ENCODE measurements around the gene FCRL5. TPM values are rescaled to one million over a fixed set of nuclear protein-coding genes. Genes with fewer than 3 reads are reported as not detected.

FCRL5 gene
- total and polyA plus RNA-seq, 10 of the 15 experiments (the other 5 are each of a cell fraction or from before 2014, with no cell fraction given) = 1.1 to 136 (median 7.0) TPM

- SMC1A ChIA-PET (ENCODE audit: uncharacterized antibody, unreplicated experiment) = interaction anchor here (0.6 to 5.1 kb wide), 10 partner anchors 8 to 322 kb away, joined by 3 to 69 read pairs (median 14); no protein-coding TSS in a partner anchor
- Histone ChIP-seq H3K9ac (ENCODE audit: control insufficient read depth, insufficient read depth, low read length) (no peak overlapping the region), H4K20me1 (ENCODE audit: control insufficient read depth, insufficient read depth) (no peaks in the 10 kb centered on the region), H3K4me2 (ENCODE audit: control insufficient read depth, insufficient read depth) (no peak overlapping the region), H3K4me3 (no peak overlapping the region), H3K36me3 (ENCODE audit: control insufficient read depth in 2 of 2, insufficient read depth in 2 of 2, low read length in 1 of 2) (no peaks in the 10 kb centered on the region), H3K9me3 (replicated peaks; ENCODE audit: control insufficient read depth, insufficient read depth, low read length) (no peaks in the 10 kb centered on the region), H3K27me3 (replicated peaks in 1 of 2; ENCODE audit: control insufficient read depth in 2 of 2, insufficient read depth in 2 of 2, low read length in 1 of 2) (0 out of 4 replicates have a peak, but pooled peaks cover 0 to 2% of the 10 kb centered on the region in 2 experiments), H3K79me2 (ENCODE audit: control insufficient read depth, insufficient read depth, low read length) (no peaks in the 10 kb centered on the region), H3K27ac (ENCODE audit: control insufficient read depth, insufficient read depth) (no peak overlapping the region), H3K4me1 (ENCODE audit: control insufficient read depth, insufficient read depth, low read length) (peaks cover 4% of the 10 kb centered on the region; the same call in 1 of the 2 replicates), H2AFZ (ENCODE audit: control insufficient read depth, low read depth, low read length) (no peak overlapping the region)
- intact Hi-C loops (cut with micrococcal nuclease; ENCODE audit: unreplicated experiment) = no loop called here
- no peak for FAIRE-seq
- TF ChIP-seq EGR1 (IDR thresholded peaks at IDR 0.05; ENCODE audit: borderline replicate concordance in 1 of 2, low read depth in 2 of 2, low read length in 2 of 2) = no peak
- TF ChIP-seq ESRRA (IDR thresholded peaks at IDR 0.05; ENCODE audit: low read length) = no peak
- no peak for TF ChIP-seq PML (IDR thresholded peaks at IDR 0.05; ENCODE audit: low read length)
- no peak for TF ChIP-seq SREBF1 (IDR thresholded peaks at IDR 0.05; ENCODE audit: low read length)
- no peak for TF ChIP-seq CBX5 (IDR thresholded peaks at IDR 0.05; ENCODE audit: low read depth)
- no peak for TF ChIP-seq ATF7 (IDR thresholded peaks at IDR 0.05; ENCODE audit: low read depth)
- no peak for TF ChIP-seq MEF2A (IDR thresholded peaks at IDR 0.05; ENCODE audit: insufficient read depth, low read depth, low read length)
- no peak for TF ChIP-seq CBFB (IDR thresholded peaks at IDR 0.05; ENCODE audit: low read depth)
- TF ChIP-seq ZNF384 (IDR thresholded peaks at IDR 0.05; ENCODE audit: borderline replicate concordance, low read depth, low read length) = no peak
- TF ChIP-seq RUNX3 (IDR thresholded peaks at IDR 0.05; ENCODE audit: low read length) = no peak
- TF ChIP-seq FOS (IDR thresholded peaks at IDR 0.05; ENCODE audit: borderline replicate concordance, extremely low read depth, insufficient read length) = no peak
- TF ChIP-seq YY1 (IDR thresholded peaks at IDR 0.05; ENCODE audit: low read depth, low read length) = no peak
- no peak for DNase-seq (ENCODE audit: low read depth, low spot score)
- peak; percentile 6; the same call in 1 of the 3 replicates for ATAC-seq
- no TSS peak for BruUV-seq (replicated peaks)
- POLR2A ChIA-PET = interaction anchor here (1.8 to 1.9 kb wide), 2 partner anchors 12 to 114 kb away, joined by 5 to 6 read pairs; no protein-coding TSS in a partner anchor
- in situ Hi-C loops (cut with MboI) = loop anchor here (5.0 to 10.0 kb wide), 3 partner anchors 127 to 399 kb away; partner anchors contain the start of gene ETV3L
- CTCF ChIA-PET = interaction anchor here (0.7 to 7.6 kb wide), 15 partner anchors 11 to 323 kb away, joined by 3 to 196 read pairs (median 15); no protein-coding TSS in a partner anchor
- RAD21 ChIA-PET (ENCODE audit: unreplicated experiment) = interaction anchor here (0.7 to 3.3 kb wide), 13 partner anchors 11 to 327 kb away, joined by 3 to 62 read pairs (median 6); no protein-coding TSS in a partner anchor
- WGBS (ENCODE audit: insufficient coverage, insufficient replicate concordance, low lambda C conversion rate, missing lambda C conversion rate) = 49% methylated on average over 4 of the region's 4 CpGs
These were observed 58.2 kb downstream of the FCRL5 start for GRCh38 chr1:157494093-157494492.

Measured in GM12878 (cell line).